ENCODE measurements around the gene HOXD4.

HOXD4 gene

GRCh38 chr2:176114120-176114929 is 37.0 kb upstream of the HOXD4 start:
- DNase-seq (ENCODE audit: low read depth): no peak

GRCh38 chr2:176114930-176115625 is 36.3 kb upstream of the HOXD4 start:
- no peak for DNase-seq (ENCODE audit: low read depth)

- DNase-seq (ENCODE audit: low read depth): no peak
Observed at GRCh38 chr2:176115883-176116813, 35.2 kb upstream of the HOXD4 start, which contains the start of gene HOXD10. Gene HOXD10, plus strand, starts transcription at chr2:176116778. Its CDS starts 56 bp downstream, at chr2:176116834.

DNA sequence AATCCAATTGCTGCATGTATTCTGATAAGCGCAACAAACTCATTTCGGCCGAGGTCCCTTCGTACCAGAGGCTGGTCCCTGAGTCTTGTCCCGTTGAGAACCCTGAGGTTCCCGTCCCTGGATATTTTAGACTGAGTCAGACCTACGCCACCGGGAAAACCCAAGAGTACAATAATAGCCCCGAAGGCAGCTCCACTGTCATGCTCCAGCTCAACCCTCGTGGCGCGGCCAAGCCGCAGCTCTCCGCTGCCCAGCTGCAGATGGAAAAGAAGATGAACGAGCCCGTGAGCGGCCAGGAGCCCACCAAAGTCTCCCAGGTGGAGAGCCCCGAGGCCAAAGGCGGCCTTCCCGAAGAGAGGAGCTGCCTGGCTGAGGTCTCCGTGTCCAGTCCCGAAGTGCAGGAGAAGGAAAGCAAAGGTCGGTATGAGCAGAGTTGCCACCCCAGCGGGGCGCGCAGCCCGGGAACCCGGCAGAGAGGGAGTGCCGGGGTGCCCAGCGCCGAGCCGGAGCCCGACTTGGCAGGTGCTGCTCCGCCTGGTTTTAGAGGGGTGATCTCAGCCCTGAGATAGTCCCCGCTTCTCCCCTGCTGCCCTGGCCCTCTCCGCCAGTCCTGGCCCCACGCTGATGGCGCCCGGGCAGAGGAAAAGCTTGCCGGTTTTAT is 34.1 kb upstream of the HOXD4 start:
- no peak for DNase-seq (ENCODE audit: low read depth)

- no peak for DNase-seq (ENCODE audit: low read depth)
Observed at GRCh38 chr2:176117823-176118371, 33.5 kb upstream of the HOXD4 start.

DNA sequence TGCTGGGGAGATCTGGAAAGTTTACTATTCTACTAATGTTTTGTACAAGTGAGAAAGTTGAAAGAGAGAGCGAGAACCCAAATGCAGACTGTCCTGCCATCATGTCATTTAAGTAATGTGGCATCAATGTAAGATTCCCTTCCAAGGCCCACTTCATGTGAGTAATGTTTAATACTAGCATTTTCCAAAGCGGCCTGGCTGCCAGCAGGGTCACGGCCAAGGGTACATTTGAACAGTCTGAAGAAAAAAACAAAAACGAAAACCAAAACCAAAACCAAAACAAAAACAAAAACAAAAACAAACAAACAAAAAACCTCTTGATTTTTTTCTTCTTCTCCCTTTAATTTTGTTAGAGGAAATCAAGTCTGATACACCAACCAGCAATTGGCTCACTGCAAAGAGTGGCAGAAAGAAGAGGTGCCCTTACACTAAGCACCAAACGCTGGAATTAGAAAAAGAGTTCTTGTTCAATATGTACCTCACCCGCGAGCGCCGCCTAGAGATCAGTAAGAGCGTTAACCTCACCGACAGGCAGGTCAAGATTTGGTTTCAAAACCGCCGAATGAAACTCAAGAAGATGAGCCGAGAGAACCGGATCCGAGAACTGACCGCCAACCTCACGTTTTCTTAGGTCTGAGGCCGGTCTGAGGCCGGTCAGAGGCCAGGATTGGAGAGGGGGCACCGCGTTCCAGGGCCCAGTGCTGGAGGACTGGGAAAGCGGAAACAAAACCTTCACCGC is 32.6 kb upstream of the HOXD4 start:
- DNase-seq (ENCODE audit: low read depth): no peak

GRCh38 chr2:176120364-176121189 is 30.8 kb upstream of the HOXD4 start:
- no peak for DNase-seq (ENCODE audit: low read depth)

GRCh38 chr2:176121190-176122051 is 29.9 kb upstream of the HOXD4 start:
- DNase-seq (ENCODE audit: low read depth): no peak

DNA sequence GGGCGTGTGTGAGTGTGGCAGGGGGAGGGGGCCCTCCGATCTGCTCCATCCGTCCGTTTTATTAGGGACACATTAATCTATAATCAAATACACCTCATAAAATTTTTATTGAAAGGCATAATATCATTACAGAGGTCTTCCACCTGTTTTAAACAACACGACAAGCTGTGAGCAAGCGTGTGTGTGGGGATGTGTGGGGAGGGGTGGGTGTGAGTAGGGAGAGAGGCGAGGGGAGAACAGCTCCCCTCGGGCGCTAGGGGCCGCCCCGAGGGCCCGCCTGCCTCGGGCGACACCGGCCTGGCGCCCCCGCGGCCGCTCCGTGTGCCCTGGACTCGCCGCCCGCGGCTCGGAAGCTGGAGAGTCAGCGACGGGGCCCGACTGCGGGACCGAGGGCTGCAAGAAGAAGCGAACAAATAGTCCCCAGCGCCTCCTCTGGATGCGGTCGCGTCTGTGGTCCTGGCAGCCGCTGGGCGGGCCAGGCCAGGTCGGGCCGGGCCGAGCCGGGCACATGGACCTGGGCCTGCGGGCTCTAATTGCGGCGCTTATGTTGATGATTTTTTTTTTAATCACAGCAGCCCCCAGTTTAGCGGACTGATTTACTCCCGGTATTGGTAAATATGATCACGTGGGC is 29.2 kb upstream of the HOXD4 start:
- DNase-seq (ENCODE audit: low read depth): no peak

- no peak for DNase-seq (ENCODE audit: low read depth)
Observed at GRCh38 chr2:176122683-176123410, 28.5 kb upstream of the HOXD4 start, which contains the start of gene HOXD9. Gene HOXD9, plus strand, starts transcription at chr2:176122719. Its CDS starts 50 bp downstream, at chr2:176122769.

DNA sequence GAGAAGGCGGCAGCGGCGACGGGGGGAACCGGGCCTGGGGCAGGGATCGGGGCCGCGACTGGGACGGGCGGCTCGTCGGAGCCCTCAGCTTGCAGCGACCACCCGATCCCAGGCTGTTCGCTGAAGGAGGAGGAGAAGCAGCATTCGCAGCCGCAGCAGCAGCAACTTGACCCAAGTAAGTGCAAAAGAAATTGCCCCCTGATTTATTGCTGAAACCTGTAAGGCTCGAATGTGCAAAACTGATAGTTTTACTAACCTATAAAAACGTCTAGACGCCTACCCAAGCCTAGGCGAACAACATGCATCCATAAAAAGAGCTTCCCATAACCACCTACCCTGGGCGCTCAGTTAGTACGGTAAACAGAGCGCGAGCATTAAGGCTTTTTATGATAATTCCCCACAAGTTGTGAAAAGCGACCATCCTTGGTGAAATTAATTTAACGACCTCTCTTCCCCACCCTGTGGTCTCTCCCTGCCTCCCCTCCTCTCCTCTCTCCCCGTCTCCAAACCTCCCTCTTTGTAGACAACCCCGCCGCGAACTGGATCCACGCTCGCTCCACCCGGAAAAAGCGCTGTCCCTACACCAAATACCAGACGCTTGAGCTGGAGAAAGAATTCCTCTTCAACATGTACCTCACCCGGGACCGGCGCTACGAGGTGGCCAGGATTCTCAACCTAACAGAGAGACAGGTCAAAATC is 27.8 kb upstream of the HOXD4 start:
- DNase-seq (ENCODE audit: low read depth): no peak

DNA sequence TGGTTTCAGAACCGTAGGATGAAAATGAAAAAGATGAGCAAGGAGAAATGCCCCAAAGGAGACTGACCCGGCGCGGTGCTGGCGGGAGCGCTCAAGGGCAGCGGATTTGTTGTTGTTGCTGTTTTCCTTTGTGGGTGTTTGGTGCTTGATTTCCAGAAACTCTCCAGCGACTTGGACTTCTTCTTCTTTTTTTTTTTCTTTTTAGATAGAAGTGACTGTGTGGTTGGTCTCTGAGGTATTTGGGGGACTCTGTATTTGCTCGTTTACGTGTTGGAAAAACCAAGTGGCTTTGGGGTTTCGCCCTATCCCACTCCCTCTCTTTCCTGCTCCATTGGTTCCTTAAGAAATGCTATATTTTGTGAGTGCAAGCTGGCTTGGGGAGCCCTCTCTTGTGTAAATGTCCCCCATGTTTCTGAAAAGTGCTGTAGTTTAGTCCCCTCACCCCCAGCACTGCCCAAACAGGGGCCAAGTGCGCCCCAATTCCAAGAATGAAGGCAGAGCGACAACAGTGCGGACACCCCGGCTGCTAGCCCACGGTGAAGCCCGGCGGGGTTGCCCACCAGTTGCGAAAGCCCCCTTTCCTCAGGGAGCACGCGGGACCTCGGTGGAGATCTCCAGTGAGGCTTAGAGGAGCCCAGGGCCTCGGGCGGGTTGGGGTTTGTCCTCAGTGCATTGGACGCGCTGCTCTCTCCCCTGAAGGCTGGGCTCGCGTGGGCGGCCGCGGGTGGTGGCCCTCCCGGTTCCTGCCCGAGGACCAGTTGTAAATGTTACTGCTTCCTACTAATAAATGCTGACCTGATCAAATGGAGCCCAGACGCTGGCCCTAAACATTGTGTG is 27.0 kb upstream of the HOXD4 start:
- no peak for DNase-seq (ENCODE audit: low read depth)

- DNase-seq (ENCODE audit: low read depth): no peak
Observed at GRCh38 chr2:176124947-176125771, 26.2 kb upstream of the HOXD4 start.

DNA sequence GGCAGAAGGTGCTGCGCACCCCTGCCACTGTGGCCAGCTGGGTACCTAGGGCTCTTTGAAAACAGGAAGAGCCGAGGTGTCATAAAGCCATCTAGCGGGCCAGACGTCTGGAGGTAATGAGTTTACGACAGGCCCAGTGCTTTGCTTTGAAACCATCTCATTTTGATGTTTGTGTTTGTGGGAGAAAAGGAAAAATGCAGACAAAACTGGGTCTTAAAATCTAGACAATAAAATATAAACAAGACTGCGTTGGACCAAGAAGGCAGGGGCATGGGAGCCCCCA is 25.6 kb upstream of the HOXD4 start:
- no peak for DNase-seq (ENCODE audit: low read depth)

All from CMK (cell line).